ENCODE data around the gene LMLN.

The LMLN gene

DNA sequence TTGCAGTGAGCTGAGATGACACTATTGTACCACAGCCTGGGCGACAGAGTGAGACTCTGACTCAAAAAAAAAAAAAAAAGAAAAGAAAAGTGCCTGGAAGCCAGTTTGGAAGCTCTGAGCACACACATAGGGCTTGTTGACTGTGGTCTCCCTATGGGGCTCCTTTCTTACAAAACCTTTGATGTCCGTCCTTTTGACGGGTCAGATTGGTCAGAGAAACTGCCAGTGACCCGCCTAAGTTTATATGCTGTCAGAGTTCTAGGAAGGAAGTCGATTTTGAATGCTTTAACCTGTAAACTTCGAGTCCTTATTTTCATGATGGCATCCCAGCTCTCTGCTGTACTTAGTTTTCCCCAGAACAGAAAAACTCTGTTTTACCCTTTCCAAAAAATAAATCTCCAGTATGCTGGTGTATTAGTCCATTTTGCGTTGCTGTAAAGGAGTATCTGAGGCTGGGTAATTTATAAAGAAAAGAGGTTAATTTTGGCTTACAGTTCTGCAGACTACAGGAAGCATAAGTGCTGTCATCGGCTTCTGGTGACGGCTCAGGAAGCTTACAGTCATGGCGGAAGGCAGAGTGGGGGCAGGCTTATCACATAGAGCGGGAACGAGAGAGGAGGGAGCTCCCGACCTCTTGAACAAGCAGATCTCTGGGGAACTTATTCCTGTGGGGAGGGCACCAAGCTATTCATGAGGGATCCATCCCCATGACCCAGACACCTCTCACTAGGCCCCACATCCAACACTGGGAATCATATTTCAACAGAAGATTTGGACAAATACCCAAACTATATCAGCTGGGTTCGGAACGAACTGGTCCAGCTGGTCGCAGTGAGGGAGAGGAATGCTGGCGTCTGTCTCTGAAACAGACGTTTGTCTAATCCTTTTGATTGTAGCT, 72.3 kb downstream of the LMLN start:
- no peak for TF ChIP-seq CTCF (IDR thresholded peaks at IDR 0.05)

GRCh38 chr3:198043119-198043518, 83.1 kb downstream of the LMLN start:
- Histone ChIP-seq H3K9ac (no peak overlapping the region), H3K4me2 (ENCODE audit: low read length) (no peak overlapping the region), H3K27me3 (ENCODE audit: control insufficient read depth, insufficient read depth, low read length) (no peaks in the 10 kb centered on the region), H3K9me3 (ENCODE audit: control insufficient read depth, low read length) (no peaks in the 10 kb centered on the region), H3K4me3 (ENCODE audit: low read depth, low read length) (no peak overlapping the region), H2AFZ (no peak overlapping the region), H3K4me1 (no peaks in the 10 kb centered on the region), H3K36me3 (ENCODE audit: control insufficient read depth, insufficient read depth, low read length) (no peaks in the 10 kb centered on the region), H3K79me2 (no peaks in the 10 kb centered on the region), H3K27ac (no peak overlapping the region)
- TF ChIP-seq CTCF (IDR thresholded peaks at IDR 0.05) = no peak

More for the DNA sequence above, 72.3 kb downstream of the LMLN start:
- Histone ChIP-seq H3K9me3 (ENCODE audit: control insufficient read depth, low read length) (no peaks in the 10 kb centered on the region), H3K79me2 (no peaks in the 10 kb centered on the region), H3K27ac (no peak overlapping the region), H3K27me3 (ENCODE audit: control insufficient read depth, insufficient read depth, low read length) (no peaks in the 10 kb centered on the region), H3K4me3 (ENCODE audit: low read depth, low read length) (no peak overlapping the region), H3K4me1 (no peaks in the 10 kb centered on the region), H2AFZ (no peak overlapping the region), H3K4me2 (ENCODE audit: low read length) (no peak overlapping the region), H3K9ac (no peak overlapping the region), H3K36me3 (ENCODE audit: control insufficient read depth, insufficient read depth, low read length) (no peaks in the 10 kb centered on the region)

DNA sequence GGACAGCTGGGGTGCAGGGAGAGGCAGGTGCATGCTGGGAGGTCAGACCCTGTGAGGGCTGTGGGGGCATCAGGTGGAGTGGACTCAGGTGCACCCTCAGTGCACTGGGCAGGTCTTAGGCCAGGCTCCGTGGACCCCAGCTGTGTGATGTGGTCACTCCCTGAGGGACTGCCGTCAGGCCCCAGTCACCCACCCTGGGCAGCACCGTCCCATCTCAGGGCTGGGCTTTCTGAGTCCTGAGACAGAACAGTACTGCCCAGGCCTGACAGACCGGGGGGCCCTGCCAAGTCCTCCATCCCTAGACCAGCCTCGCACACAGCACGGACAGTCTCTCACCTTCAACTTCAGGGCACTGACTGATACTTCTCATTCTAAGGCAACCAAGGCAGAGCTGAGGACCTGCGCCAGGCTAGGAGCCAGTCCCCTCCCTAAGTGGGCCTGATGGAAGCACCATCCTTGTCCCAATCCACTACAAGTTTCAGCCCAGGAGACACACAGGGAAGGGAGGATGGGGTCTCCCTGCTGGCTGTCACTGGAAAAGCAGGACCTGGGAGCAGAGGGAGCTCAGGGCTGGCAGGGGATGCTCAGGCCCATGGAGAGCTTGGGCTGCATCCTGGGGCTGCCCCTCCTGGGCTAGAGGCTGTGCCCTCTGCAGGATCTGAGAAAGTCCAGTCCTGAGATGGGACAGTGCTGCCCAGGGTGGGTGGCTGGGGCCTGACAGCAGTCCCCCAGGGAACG, 86.3 kb downstream of the LMLN start:
- no peak overlapping the region for H3K27ac ChIP-seq
- no peaks in the 10 kb centered on the region for H3K36me3 ChIP-seq (ENCODE audit: control insufficient read depth, insufficient read depth, low read length)
- no peak overlapping the region for H2AFZ ChIP-seq
- no peaks in the 10 kb centered on the region for H3K27me3 ChIP-seq (ENCODE audit: control insufficient read depth, insufficient read depth, low read length)
- H3K9me3 ChIP-seq (ENCODE audit: control insufficient read depth, low read length) = no peaks in the 10 kb centered on the region
- no peak for TF ChIP-seq CTCF (IDR thresholded peaks at IDR 0.05)
- no peak overlapping the region for H3K4me3 ChIP-seq (ENCODE audit: low read depth, low read length)
- no peak overlapping the region for H3K9ac ChIP-seq
- no peaks in the 10 kb centered on the region for H3K4me1 ChIP-seq
- no peaks in the 10 kb centered on the region for H3K79me2 ChIP-seq
- no peak overlapping the region for H3K4me2 ChIP-seq (ENCODE audit: low read length)

- H2AFZ ChIP-seq = no peak overlapping the region
- no peak overlapping the region for H3K27ac ChIP-seq
- no peaks in the 10 kb centered on the region for H3K27me3 ChIP-seq (ENCODE audit: control insufficient read depth, insufficient read depth, low read length)
- H3K9ac ChIP-seq = no peak overlapping the region
- H3K4me3 ChIP-seq (ENCODE audit: low read depth, low read length) = no peak overlapping the region
- no peaks in the 10 kb centered on the region for H3K9me3 ChIP-seq (ENCODE audit: control insufficient read depth, low read length)
- H3K4me1 ChIP-seq = no peaks in the 10 kb centered on the region
- TF ChIP-seq CTCF (IDR thresholded peaks at IDR 0.05) = no peak
- no peaks in the 10 kb centered on the region for H3K79me2 ChIP-seq
- no peak overlapping the region for H3K4me2 ChIP-seq (ENCODE audit: low read length)
- no peaks in the 10 kb centered on the region for H3K36me3 ChIP-seq (ENCODE audit: control insufficient read depth, insufficient read depth, low read length)
Observed at GRCh38 chr3:198048445-198048844, 88.4 kb downstream of the LMLN start.

All from parathyroid adenoma (tissue), 2 donors.